KOPT-K1 (cell line): ENCODE results near the gene SMIM30.

ENCODE experiments used
- H3K27ac ChIP-seq: fragments of 200-600 bp; sonication (generic); 2 replicates; pipeline ENCODE4 v1.5.1; 2016; ENCODE audit warnings: antibody characterized with exemption, mild to moderate bottlenecking, low read depth, low read length; ENCODE audit not compliant: poor library complexity, severe bottlenecking
- H3K36me3 ChIP-seq: fragments of 200-600 bp; sonication (generic); 2 replicates; pipeline ENCODE4 v1.5.1; 2017; ENCODE audit warnings: antibody characterized with exemption, mild to moderate bottlenecking, low read length, moderate library complexity; ENCODE audit not compliant: insufficient read depth
- H3K9me3 ChIP-seq: fragments of 200-600 bp; sonication (generic); 2 replicates; pipeline ENCODE4 v1.5.1; 2017; ENCODE audit warnings: antibody characterized with exemption, low read length, mild to moderate bottlenecking; ENCODE audit not compliant: insufficient read depth, poor library complexity, severe bottlenecking

SMIM30 gene

GRCh38 chr7:113085781-113086390, 32.5 kb downstream of the SMIM30 start:
- Histone ChIP-seq H3K9me3 (no peaks in the 10 kb centered on the region), H3K27ac (no peak overlapping the region)

GRCh38 chr7:113084496-113085172, 33.7 kb downstream of the SMIM30 start:
- Histone ChIP-seq H3K27ac (no peak overlapping the region), H3K36me3 (no peaks in the 10 kb centered on the region), H3K9me3 (no peaks in the 10 kb centered on the region)

More at GRCh38 chr7:113085781-113086390, 32.5 kb downstream of the SMIM30 start:
- no peaks in the 10 kb centered on the region for H3K36me3 ChIP-seq

- Histone ChIP-seq H3K36me3 (no peaks in the 10 kb centered on the region), H3K27ac (no peak overlapping the region), H3K9me3 (no peaks in the 10 kb centered on the region)
Measured at GRCh38 chr7:113083816-113084495, 34.4 kb downstream of the SMIM30 start.

- Histone ChIP-seq H3K36me3 (no peaks in the 10 kb centered on the region), H3K9me3 (no peaks in the 10 kb centered on the region), H3K27ac (no peak overlapping the region)
Measured at GRCh38 chr7:113083132-113083815, 35.1 kb downstream of the SMIM30 start.

GRCh38 chr7:113078331-113078730, 40.0 kb downstream of the SMIM30 start:
- Histone ChIP-seq H3K27ac (no peak overlapping the region), H3K9me3 (no peaks in the 10 kb centered on the region), H3K36me3 (no peaks in the 10 kb centered on the region)

- Histone ChIP-seq H3K36me3 (no peaks in the 10 kb centered on the region), H3K27ac (no peak overlapping the region), H3K9me3 (no peaks in the 10 kb centered on the region)
Measured at GRCh38 chr7:113076703-113077102, 41.7 kb downstream of the SMIM30 start.

GRCh38 chr7:113071465-113071864, 46.9 kb downstream of the SMIM30 start:
- Histone ChIP-seq H3K36me3 (no peaks in the 10 kb centered on the region), H3K27ac (no peak overlapping the region), H3K9me3 (no peaks in the 10 kb centered on the region)
